CD4-positive, alpha-beta memory T cell (primary cell): ENCODE data around the gene WDR36. TPM values are rescaled to one million over a fixed set of nuclear protein-coding genes. Genes with fewer than 3 reads are reported as not detected.
A peak's percentile ranks its signal among the peaks of the same experiment; 100 is the strongest.

Experiments
- CTCF ChIA-PET: fragments of 350-600 bp; sonication (Branson Sonifier 250); formaldehyde crosslinking; loops from one replicate; lab custom pipeline; 2021; ENCODE audit warnings: inconsistent platforms; ENCODE audit not compliant: partially characterized antibody; lab: Charles Lee
- POLR2A ChIA-PET: fragments of 350-600 bp; sonication (Branson Sonifier 250); formaldehyde crosslinking; loops from one replicate; lab custom pipeline; 2021; ENCODE audit not compliant: partially characterized antibody; lab: Charles Lee
- DNase-seq, 5 donors: peaks; one replicate each; pipeline versions ENCODE4 v3.0.0 to v3.0.0-alpha.2; 2020 to 2022; ENCODE audit warnings: mixed read lengths in 1 of 5
- H3K27ac ChIP-seq: one replicate; pipeline ENCODE4 v1.7.0; 2013; ENCODE audit warnings: low read depth, low read length
- H3K27me3 ChIP-seq: 2 replicates; pipeline ENCODE4 v1.7.0; 2013; ENCODE audit warnings: mild to moderate bottlenecking, low read length, moderate library complexity; ENCODE audit not compliant: insufficient read depth
- H3K36me3 ChIP-seq: 2 replicates; pipeline ENCODE4 v1.7.0; 2013; ENCODE audit warnings: mild to moderate bottlenecking, low read length, moderate library complexity; ENCODE audit not compliant: insufficient read depth
- H3K4me1 ChIP-seq: 2 replicates; pipeline ENCODE4 v1.7.0; 2013; ENCODE audit warnings: mild to moderate bottlenecking, low read length, moderate library complexity; ENCODE audit not compliant: insufficient read depth
- H3K4me3 ChIP-seq, 2 donors: one replicate each; pipeline ENCODE4 v1.7.0; 2013; ENCODE audit warnings: low read length in 2 of 2, mild to moderate bottlenecking in 1 of 2
- H3K9me3 ChIP-seq, 2 donors: one replicate each; pipeline ENCODE4 v1.7.0; 2013; ENCODE audit warnings: low read length in 2 of 2, control low read depth in 1 of 2; ENCODE audit not compliant: control insufficient read depth in 1 of 2
- H3K27ac Mint-ChIP-seq, 7 donors: one replicate each; pipeline ENCODE4 v1.8.0; 2020 to 2021; ENCODE audit warnings: mixed read lengths in 7 of 7, mild to moderate bottlenecking in 6 of 7, inconsistent platforms in 3 of 7, moderate library complexity in 3 of 7
- H3K27me3 Mint-ChIP-seq, 2 donors: one replicate each; pipeline ENCODE4 v1.8.0; 2020 to 2021; ENCODE audit warnings: mixed read lengths in 2 of 2
- H3K36me3 Mint-ChIP-seq, 2 donors: one replicate each; pipeline ENCODE4 v1.8.0; 2020 to 2021; ENCODE audit warnings: mixed read lengths in 2 of 2, inconsistent platforms in 1 of 2, mild to moderate bottlenecking in 1 of 2
- H3K4me1 Mint-ChIP-seq, 4 donors: one replicate each; pipeline ENCODE4 v1.8.0; 2020 to 2021; ENCODE audit warnings: mixed read lengths in 4 of 4, mild to moderate bottlenecking in 1 of 4
- H3K4me3 Mint-ChIP-seq, 8 donors: one replicate each; pipeline ENCODE4 v1.8.0; 2020 to 2021; ENCODE audit warnings: mixed read lengths in 8 of 8, mild to moderate bottlenecking in 7 of 8, moderate library complexity in 6 of 8, inconsistent platforms in 3 of 8
- H3K9me3 Mint-ChIP-seq, 8 donors: one replicate each; pipeline ENCODE4 v1.8.0; 2020 to 2021; ENCODE audit warnings: mixed read lengths in 8 of 8, mild to moderate bottlenecking in 5 of 8, inconsistent platforms in 3 of 8, moderate library complexity in 1 of 8
- intact Hi-C: fragments of 100-400 bp; cut with micrococcal nuclease; formaldehyde crosslinking; loops from one replicate; pipeline ENCODE4 v1.15.1; 2023
- polyA plus RNA-seq, 2 donors: library from polyadenylated mRNA; unstranded; fragments of 300-500 nt; fragmentation: Illumina TruSeq; gene quantifications; one replicate each; pipeline ENCODE4 v1.2.3, GENCODE V29; 2021
- total RNA-seq, 2 experiments: library from RNA; stranded (reverse); gene quantifications; one replicate each; pipeline ENCODE4 v1.2.3, GENCODE V29; 2021

Gene WDR36
- total and polyA plus RNA-seq, 4 experiments from 2014 or later, result 11.7 to 27.6 (median 24.2) TPM

DNA sequence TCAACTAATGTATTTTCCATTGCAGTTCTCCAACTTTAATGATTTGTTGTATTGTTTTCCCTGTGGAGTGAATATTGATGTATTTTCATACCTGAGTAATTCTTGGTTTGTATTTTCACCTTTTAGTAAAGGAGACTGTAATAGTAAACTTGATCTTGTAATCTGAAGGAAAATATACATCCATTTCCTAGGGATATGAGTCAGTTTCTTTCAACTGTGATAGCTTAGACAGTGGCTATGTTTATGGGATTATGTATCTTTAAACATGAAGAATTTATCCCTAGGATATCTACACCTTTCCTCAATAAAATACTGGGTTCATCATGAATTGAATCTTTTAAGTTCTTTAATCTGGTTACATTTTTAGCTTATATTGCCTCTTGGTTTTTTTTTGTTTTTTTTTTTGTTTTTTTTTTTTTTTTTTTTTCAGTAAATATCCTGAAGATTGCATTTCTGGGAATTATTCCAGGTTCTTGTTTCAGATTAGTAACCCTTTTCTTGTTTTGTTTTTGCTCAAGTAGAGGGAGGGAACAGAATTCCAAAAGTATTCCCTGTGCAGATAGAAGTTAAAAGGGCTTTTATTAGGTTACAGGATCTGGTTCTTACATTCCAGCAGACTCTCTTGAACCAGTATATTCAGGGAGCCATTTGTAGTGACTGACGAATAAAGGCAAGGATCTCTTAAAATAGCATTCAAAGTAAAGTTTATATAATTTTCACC is 7.1 kb downstream of the WDR36 start:
- Mint-ChIP-seq H3K9me3 (no peaks in the 10 kb centered on the region), H3K4me1 (peaks cover 6 to 19% (median 11%) of the 10 kb centered on the region in 4 donors), H3K27me3 (no peaks in the 10 kb centered on the region), H3K4me3 (no peak overlapping the region), H3K27ac (no peak overlapping the region), H3K36me3 (peaks cover 40 to 73% of the 10 kb centered on the region in 2 donors)
- Histone ChIP-seq H3K27ac (no peak overlapping the region), H3K4me3 (no peak overlapping the region), H3K36me3 (peaks cover 35% of the 10 kb centered on the region), H3K4me1 (peaks cover 6% of the 10 kb centered on the region), H3K9me3 (no peaks in the 10 kb centered on the region), H3K27me3 (no peaks in the 10 kb centered on the region)
- no peak for DNase-seq
- intact Hi-C loops, result no loop called here
- ChIA-PET POLR2A (interaction anchor here (0.7 kb wide), 1 partner anchor 427 kb away, joined by 3 read pairs; no protein-coding TSS in a partner anchor), CTCF (no interaction called here)

DNA sequence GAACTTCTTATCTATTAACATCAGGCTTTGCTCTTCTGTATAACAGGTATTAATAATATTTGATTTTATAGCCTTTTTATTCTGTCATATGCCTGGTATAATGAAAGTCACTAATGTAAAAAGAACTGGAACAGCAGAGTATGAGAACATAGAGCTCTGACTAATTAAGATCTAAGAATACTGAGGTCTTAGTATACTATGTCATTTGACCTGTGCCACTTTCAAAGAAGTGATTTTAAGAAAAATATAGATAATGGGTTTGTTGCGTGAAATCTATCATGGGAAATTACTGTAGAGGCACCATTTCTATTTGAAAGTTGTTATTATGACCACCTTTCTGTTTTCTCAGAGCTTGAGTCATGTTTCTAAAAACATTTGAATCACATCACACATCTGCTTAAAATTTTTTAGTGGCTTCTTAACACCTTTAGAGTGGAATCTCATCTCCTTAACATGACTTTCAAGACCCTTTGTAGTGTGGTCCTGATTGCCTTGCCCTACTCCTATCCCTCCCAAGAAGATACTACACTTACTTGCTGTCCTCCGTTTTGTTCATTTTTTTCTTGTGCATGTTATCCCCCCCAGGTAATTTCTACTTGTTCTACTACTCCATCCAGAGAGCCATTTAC is 14.3 kb downstream of the WDR36 start:
- peaks cover 51 to 80% of the 10 kb centered on the region in 2 donors for H3K36me3 Mint-ChIP-seq
- no peak overlapping the region for H3K27ac ChIP-seq
- intact Hi-C loops, result no loop called here
- no peak for DNase-seq
- no peak overlapping the region for H3K27ac Mint-ChIP-seq
- no peaks in the 10 kb centered on the region for H3K27me3 Mint-ChIP-seq
- H3K4me1 ChIP-seq, result no peaks in the 10 kb centered on the region
- H3K4me3 ChIP-seq, result no peak overlapping the region
- H3K4me3 Mint-ChIP-seq, result no peak overlapping the region
- ChIA-PET POLR2A (no interaction called here), CTCF (no interaction called here)
- no peaks in the 10 kb centered on the region for H3K9me3 Mint-ChIP-seq
- H3K27me3 ChIP-seq, result no peaks in the 10 kb centered on the region
- no peaks in the 10 kb centered on the region for H3K9me3 ChIP-seq
- peaks cover 0 to 4% (median 2%) of the 10 kb centered on the region in 4 donors for H3K4me1 Mint-ChIP-seq
- peaks cover 53% of the 10 kb centered on the region for H3K36me3 ChIP-seq

DNA sequence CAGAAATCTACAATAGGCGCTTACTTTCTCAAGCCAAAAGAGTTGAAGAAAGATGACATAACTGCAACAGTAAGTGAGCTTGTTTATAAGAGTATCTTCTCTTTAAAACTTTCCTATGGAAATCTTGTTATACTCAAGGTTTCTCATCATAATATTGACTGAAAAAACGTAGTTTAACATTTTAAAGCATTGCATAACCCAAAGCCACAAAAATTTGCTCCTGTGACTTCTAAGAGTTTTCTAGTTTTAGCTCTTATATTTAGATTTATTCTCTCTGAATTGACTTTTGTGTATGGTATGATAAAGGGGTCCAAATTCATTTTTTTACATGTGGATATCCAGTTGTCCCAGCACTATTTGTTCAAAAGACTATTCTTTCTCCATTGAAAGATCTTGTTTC is 15.2 kb downstream of the WDR36 start:
- no peak for DNase-seq
- Histone ChIP-seq H3K27ac (no peak overlapping the region), H3K9me3 (no peaks in the 10 kb centered on the region), H3K4me1 (no peaks in the 10 kb centered on the region), H3K36me3 (peaks cover 53% of the 10 kb centered on the region), H3K27me3 (no peaks in the 10 kb centered on the region), H3K4me3 (no peak overlapping the region)
- peaks cover 0 to 4% (median 2%) of the 10 kb centered on the region in 4 donors for H3K4me1 Mint-ChIP-seq
- no peaks in the 10 kb centered on the region for H3K9me3 Mint-ChIP-seq
- ChIA-PET POLR2A (no interaction called here), CTCF (no interaction called here)
- H3K27me3 Mint-ChIP-seq, result no peaks in the 10 kb centered on the region
- peak overlapping the region in 1 of 7 donors; percentile 79 for H3K27ac Mint-ChIP-seq
- no peak overlapping the region for H3K4me3 Mint-ChIP-seq
- intact Hi-C loops, result no loop called here
- H3K36me3 Mint-ChIP-seq, result peaks cover 54 to 84% of the 10 kb centered on the region in 2 donors

DNA sequence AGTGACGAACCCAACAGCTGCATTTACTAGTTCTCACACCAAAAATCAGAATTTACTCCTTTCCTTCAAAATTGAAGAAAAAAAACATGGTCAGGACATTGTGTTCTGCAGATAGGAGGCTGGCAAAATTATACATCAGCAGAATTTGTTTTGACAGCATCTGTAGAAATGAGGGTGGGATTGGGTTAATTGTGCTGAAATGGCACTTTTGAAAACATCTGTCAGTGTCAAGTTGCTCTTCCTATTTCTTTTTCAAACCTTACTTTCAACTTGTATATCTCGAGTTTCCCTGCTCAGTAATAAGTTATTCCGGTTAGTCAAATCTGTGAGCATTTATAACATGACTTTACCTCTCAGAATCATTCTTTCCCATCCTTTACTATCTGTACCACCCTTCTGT is 19.8 kb downstream of the WDR36 start:
- Histone ChIP-seq H3K27ac (no peak overlapping the region), H3K4me3 (no peak overlapping the region), H3K27me3 (no peaks in the 10 kb centered on the region), H3K36me3 (peaks cover 22% of the 10 kb centered on the region), H3K4me1 (no peaks in the 10 kb centered on the region), H3K9me3 (no peaks in the 10 kb centered on the region)
- Mint-ChIP-seq H3K4me1 (peaks cover 0 to 5% (median 4%) of the 10 kb centered on the region in 4 donors), H3K4me3 (no peak overlapping the region), H3K36me3 (peaks cover 40 to 72% of the 10 kb centered on the region in 2 donors), H3K27me3 (no peaks in the 10 kb centered on the region), H3K9me3 (no peaks in the 10 kb centered on the region), H3K27ac (no peak overlapping the region)
- DNase-seq, result no peak
- ChIA-PET POLR2A (no interaction called here), CTCF (no interaction called here)
- intact Hi-C loops, result no loop called here

- Mint-ChIP-seq H3K4me1 (peaks cover 0 to 7% (median 2%) of the 10 kb centered on the region in 4 donors), H3K9me3 (no peaks in the 10 kb centered on the region), H3K4me3 (no peak overlapping the region), H3K27ac (peak overlapping the region in 2 of 7 donors; percentile 9 to 57), H3K36me3 (peaks cover 40 to 69% of the 10 kb centered on the region in 2 donors), H3K27me3 (no peaks in the 10 kb centered on the region)
- Histone ChIP-seq H3K9me3 (no peaks in the 10 kb centered on the region), H3K27ac (no peak overlapping the region), H3K27me3 (no peaks in the 10 kb centered on the region), H3K4me3 (no peak overlapping the region), H3K36me3 (peaks cover 15% of the 10 kb centered on the region), H3K4me1 (no peaks in the 10 kb centered on the region)
- CTCF ChIA-PET, result interaction anchor here (1.9 kb wide), 1 partner anchor 9 kb away, joined by 5 read pairs; no protein-coding TSS in a partner anchor
- intact Hi-C loops, result no loop called here
- no peak for DNase-seq
- POLR2A ChIA-PET, result no interaction called here
Measured at GRCh38 chr5:111113678-111114077, 21.5 kb downstream of the WDR36 start.

DNA sequence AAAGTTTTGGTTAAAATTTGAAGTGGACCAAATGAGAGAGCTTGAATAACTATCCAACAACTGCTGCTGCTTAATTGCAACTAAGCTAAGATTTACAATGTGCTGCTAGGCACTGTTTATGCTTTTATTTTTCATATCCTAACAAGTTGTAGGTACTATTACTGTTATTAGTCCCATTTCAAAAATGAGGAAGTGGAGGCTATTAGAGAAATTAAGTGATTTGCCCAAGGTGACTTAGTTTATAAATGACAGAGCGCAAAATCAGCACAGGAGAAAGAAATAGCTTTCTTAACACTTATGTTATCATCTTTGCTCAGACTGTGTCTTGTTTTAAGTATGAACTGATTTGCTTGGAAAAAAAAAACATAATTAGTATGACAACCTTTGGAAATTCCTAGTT is 23.1 kb downstream of the WDR36 start:
- intact Hi-C loops, result no loop called here
- Mint-ChIP-seq H3K27me3 (no peaks in the 10 kb centered on the region), H3K36me3 (peaks cover 42 to 67% of the 10 kb centered on the region in 2 donors), H3K4me3 (no peak overlapping the region), H3K4me1 (peaks cover 0 to 7% (median 2%) of the 10 kb centered on the region in 4 donors), H3K27ac (no peak overlapping the region), H3K9me3 (no peaks in the 10 kb centered on the region)
- DNase-seq, result no peak
- ChIA-PET POLR2A (no interaction called here), CTCF (interaction anchor here (0.8 to 1.9 kb wide), 2 partner anchors 11 to 164 kb away, joined by 3 to 5 read pairs; no protein-coding TSS in a partner anchor)
- no peak overlapping the region for H3K27ac ChIP-seq
- no peaks in the 10 kb centered on the region for H3K9me3 ChIP-seq
- no peak overlapping the region for H3K4me3 ChIP-seq
- no peaks in the 10 kb centered on the region for H3K27me3 ChIP-seq
- H3K36me3 ChIP-seq, result peaks cover 13% of the 10 kb centered on the region
- H3K4me1 ChIP-seq, result no peaks in the 10 kb centered on the region

DNA sequence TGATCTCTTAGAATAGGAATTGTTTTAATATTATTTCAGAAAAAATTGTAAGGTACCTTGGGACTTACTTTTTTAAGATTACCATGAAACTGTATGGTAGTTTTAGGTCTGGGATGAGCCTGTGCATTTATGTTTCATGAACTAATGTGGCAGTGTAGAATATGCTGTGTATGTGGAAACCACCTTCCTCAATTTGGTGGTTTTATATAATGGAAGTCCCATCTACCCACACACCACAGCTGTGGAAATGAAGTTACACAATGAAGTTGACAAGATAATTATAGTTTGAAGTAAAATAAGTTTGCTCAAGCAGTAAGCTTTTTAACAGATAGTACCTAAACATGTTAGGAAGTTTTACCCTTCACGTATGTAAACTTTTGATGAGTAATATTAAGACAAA is 24.4 kb downstream of the WDR36 start:
- Histone ChIP-seq H3K27me3 (no peaks in the 10 kb centered on the region), H3K4me1 (no peaks in the 10 kb centered on the region), H3K9me3 (no peaks in the 10 kb centered on the region), H3K27ac (no peak overlapping the region), H3K36me3 (peaks cover 21% of the 10 kb centered on the region), H3K4me3 (no peak overlapping the region)
- intact Hi-C loops, result no loop called here
- H3K27ac Mint-ChIP-seq, result no peak overlapping the region
- POLR2A ChIA-PET, result no interaction called here
- DNase-seq, result no peak
- no peaks in the 10 kb centered on the region for H3K27me3 Mint-ChIP-seq
- H3K4me3 Mint-ChIP-seq, result no peak overlapping the region
- peaks cover 0 to 7% (median 2%) of the 10 kb centered on the region in 4 donors for H3K4me1 Mint-ChIP-seq
- H3K9me3 Mint-ChIP-seq, result no peaks in the 10 kb centered on the region
- H3K36me3 Mint-ChIP-seq, result peaks cover 51 to 65% of the 10 kb centered on the region in 2 donors
- CTCF ChIA-PET, result no interaction called here
